Astrocyte of the hippocampus (primary cell): ENCODE results near the gene PDHX.
"Not testable (repeated sequence)": the region's sequence is repeated elsewhere in the genome, so short reads cannot be mapped to it uniquely, and the experiment has no call there.

Experiments used
- DNase-seq: peaks from one replicate; pipeline ENCODE4 v3.0.0; 2011; ENCODE audit warnings: low read depth, low spot score

PDHX gene

GRCh38 chr11:35015621-35016387 lies 99.4 kb downstream of the PDHX start:
- DNase-seq: no peak

- no peak for DNase-seq
Observed at GRCh38 chr11:35016916-35017315, 100.5 kb downstream of the PDHX start.

DNA sequence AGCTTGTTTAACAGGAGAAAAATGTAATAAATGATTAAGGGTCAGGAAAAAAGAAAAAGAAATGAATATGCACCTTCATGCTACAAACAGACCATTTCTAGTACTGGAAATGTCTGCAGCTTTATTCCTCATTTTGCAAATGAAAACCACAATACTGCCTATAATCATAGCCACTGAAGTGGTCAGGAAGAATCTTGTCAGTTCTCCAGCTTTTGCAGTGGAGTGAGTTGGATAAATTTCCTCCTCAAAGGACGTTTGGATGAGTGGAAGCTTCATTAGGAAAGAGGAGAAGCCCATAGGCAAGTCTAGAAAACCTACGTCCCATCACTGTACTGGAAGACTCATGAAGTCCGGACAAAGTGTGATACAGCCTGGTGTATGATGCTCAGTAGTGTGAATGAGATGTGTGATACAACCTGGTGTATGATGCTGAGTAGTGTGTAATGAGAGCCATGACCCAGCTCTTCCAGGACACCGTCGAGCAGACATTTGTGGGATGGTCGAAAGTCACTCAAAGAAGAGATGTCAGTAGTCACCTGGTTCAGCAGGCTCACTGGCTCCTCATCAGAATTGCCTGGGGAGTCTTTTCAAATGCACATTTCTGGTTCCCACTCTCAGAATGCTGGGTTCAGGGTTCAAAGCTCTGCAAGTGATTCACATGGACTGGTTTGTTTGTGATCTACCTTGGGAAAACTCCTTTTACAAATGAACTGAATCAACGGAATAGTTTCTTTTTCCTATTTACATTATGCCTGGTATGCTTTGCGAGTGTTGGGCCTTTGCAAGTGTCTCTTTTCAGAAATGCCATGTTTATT lies 101.3 kb downstream of the PDHX start:
- peak; percentile 61 for DNase-seq

- DNase-seq: no peak
Observed at GRCh38 chr11:35021589-35021988, 105.2 kb downstream of the PDHX start.

DNA sequence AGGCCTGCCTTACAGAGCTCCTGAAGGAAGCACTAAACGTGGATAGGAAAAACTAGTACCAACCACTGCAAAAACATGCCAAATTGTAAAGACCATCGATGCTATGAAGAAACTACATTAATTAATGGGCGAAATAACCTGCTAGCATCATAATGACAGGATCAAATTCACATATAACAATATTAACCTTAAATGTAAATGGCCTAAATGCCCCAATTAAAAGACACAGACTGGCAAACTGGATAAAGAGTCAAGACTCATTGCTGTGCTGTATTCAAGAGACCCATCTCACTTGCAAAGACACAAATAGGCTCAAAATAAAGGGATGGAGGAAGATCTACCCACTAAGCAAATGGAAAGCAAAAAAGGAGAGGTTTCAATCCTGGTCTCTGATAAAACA lies 107.5 kb downstream of the PDHX start:
- DNase-seq: not testable (repeated sequence)

- DNase-seq: not testable (repeated sequence)
Observed at GRCh38 chr11:35028007-35028406, 111.6 kb downstream of the PDHX start.

DNA sequence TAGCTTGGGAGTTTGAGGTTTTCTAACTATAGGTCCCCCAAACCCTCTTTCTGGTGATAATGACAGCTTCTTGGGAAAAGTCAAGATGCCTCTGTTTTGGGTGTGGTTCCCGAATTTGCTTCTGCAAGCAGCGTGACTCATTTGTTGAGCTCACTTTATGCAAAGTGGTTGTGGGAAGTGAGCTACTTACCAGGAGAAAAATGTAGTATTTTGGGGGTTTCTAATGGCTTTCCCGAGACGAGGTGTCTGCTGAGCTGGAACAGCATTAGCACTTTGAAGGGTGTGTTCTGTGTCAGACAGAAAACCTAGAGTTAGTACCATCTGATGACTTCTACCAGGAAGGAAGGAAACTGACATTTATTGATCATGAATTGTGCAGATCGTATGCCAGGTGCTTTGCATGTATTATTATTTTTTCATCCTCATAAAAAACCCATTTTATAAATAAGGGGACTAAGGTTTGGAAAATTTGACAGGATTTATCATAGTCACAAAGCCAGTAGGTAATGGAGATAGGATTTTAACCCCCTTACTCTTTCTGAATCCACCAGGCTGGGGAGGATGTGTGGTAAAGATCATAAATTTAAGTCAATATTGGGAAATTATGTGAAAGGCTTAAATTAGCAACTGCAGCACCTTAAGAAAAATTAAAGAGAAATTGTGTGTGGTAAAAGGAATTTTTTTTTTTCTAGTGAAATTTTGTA lies 113.7 kb downstream of the PDHX start:
- DNase-seq: peak; percentile 75

- peak; percentile 89 for DNase-seq
Observed at GRCh38 chr11:35030716-35031213, 114.3 kb downstream of the PDHX start.

DNA sequence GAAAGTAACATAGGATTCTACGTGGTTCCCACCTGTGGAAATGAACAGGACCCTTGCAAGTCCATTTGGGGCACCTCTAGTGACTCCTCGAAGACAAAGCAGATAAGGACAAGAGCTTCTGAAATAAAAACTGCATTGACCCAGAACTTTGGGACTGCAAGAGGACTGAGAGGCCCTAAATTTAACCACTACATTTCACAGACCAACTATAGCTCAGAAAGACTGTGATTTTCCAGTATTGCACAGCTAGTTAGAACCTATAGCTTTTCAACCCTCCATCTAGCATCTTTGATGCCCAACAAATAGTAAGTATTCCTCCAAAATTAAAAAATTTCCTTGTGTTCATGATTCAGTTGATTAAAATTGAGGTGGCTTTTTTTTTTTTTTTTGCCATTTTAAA lies 114.9 kb downstream of the PDHX start:
- no peak for DNase-seq

DNA sequence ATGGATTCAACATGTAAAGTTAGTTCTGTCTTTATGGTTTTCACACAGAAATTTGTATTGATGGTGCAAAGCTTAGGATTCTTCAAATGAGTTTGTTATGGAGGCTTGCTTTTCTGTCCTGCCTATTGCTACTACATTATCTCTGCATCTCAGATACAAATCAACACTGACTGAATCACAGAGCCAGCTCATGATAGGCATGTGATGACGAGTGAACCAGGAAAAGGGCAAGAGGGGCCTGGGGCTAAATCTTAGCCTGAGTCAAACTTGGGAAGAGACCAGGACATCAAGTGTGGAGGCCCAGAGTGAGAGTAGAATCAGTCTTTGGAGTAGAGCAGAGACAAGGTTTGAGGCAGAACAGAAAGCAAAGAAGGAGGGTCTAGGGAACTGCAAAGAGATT lies 115.4 kb downstream of the PDHX start:
- no peak for DNase-seq

GRCh38 chr11:35033011-35033410 lies 116.6 kb downstream of the PDHX start:
- DNase-seq: no peak

- DNase-seq: no peak
Observed at GRCh38 chr11:35034401-35034800, 118.0 kb downstream of the PDHX start.

DNA sequence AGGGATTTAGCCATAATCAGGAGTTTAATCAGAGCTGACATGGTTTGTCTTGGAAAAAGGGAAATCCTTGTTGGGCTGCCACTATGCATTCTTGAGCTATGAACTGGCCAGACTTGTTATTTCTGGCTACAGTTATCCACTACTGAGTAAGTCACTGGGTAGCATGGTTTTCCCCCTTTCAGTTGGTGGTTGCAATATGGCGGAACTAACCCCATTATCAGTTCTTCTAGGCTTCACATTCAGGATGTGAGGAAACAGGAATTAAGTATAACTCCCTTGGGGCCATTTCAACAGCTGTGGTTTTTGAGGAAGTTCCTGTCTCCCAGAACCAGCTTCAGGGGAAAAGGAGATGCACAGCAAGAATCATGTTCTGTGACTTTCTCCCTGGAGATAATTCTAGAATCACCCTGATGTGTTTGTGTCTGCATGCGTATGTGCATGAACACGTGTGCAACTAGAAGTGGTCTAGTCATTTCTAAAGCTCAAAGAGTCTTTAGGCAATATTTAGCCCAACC lies 119.5 kb downstream of the PDHX start:
- DNase-seq: peak; percentile 93

DNA sequence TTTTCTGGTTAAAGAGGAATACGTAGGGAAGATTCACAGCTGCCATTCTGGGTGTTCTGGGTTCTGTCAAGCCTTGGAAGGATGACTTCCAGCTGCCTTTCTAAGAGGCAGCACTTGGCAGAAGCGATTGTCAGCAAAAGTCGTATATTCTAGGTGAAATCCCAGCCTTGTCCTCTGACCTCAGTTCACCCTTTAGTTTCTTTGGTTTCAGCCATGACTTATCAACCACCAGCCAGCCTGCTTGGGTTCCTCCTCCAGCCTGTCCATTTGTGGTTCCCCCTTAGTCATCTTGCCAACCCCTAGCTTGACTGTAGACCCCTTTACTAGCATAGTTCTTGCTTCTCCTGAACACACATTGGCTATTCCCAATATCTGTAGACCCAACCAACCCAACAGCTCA lies 120.2 kb downstream of the PDHX start:
- DNase-seq: no peak

- no peak for DNase-seq
Observed at GRCh38 chr11:35038211-35038928, 122.0 kb downstream of the PDHX start.

DNA sequence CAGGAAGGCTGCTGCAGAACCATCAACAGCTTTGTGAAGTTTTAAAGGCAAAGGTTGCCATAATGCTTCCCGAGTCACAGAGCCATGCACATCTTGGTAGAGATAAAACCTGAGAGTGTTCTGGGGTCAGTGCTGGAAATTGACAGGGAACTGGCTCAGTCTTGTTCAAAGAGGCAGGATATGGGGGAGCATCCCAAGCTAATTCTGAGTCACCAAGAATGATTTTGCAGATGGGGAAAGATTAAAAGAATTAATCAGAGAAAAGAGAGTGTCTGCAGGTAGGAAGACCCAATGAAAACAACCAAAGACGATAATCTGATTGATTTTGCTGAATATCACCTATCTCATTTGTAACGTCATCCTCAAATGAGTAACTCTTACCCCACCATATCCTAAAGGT lies 122.7 kb downstream of the PDHX start:
- DNase-seq: no peak

DNA sequence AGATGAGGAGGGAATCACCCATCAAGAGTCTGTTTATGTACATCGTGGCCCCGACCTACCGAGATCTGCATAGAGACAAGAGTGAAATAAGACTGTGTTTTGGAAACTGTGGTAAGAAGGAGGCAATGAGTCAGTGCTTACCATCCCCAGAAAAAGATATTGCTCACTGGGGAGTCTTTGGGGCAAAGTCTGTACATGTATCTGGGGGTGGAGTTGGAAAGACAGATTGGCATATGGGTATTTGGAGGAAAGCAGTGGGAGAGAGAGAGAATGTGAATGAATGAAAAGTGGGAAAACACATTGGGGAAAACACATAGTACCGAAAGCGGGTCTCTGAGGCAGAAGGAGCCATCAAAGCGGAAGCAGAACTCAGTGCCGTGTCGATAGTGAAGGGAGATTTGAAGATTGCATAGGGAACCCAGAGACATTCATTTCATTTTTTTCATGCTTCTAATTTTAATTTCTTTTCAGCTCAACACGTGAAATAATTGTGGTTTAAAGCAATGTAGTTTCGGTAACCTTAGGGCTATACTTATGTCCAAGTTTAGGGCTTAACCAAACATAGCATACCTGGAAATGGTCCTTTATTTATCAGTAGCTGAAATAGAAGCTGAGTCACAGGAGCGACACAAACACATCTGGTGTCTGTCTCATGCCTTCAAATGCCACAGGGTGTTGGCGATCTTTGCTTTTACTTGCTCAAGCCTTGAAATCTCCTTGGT lies 124.0 kb downstream of the PDHX start:
- DNase-seq: peak; percentile 80

DNA sequence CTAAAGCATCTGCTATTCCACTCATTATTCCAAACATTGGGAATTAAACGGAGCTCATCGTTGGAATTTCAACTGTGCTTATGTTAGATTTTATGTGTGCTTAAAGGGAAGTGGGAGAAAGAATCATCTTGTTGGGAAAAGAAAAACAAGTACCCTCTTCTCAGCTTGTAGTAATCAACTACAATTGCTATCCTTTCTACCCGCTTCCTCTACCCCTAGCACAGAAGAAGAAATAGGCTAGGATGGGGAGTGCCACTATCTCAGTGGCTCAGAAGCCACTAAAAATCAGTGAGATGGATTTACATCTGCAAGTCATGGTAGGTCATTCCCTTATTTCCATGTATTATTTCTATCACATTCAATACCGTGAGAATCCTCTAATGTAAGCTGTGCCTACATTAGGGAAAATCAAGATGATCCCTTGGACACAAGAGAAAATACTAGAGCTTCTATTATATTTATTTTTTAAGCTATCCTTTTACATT lies 124.7 kb downstream of the PDHX start:
- no peak for DNase-seq

DNA sequence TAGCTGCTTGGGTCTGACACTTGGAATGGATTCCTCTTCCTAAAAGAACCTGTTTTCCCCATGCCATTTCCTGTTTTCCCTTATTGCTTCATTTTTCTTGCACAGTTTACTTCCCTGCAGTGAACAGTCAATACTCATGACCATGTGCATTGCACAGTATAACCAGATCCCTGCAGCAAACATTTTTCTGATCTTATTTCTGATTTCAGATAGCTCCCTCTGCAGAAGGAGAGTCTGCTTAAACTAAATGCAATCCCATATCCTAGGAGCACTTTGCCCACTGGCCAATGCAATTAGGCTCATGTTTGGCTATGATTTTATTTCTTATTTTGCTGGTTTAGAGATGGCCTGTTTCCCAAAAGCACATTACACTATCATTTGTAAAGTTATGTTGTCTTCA lies 125.8 kb downstream of the PDHX start:
- DNase-seq: no peak

DNA sequence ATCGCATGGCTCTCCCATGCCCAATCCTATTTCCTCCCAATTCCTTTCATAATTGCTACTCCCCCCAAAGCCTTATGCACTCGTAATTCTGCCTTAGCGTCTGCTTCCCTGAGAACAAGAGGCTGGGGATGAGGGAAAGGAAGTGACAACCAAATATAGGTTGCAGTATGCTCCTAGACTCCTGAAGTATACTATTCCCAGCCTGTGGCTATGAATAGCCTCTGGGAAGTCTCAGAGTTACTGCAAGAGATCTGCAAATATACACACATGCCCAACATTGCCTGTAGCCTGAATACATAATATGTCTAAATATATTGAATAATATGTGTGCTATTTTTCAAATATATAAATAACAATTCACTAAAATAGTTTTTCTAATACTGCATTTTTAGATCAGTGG lies 126.5 kb downstream of the PDHX start:
- DNase-seq: no peak

GRCh38 chr11:35043936-35044335 lies 127.5 kb downstream of the PDHX start:
- DNase-seq: no peak
